Activated naive CD4-positive, alpha-beta T cell treated with anti-CD3 and anti-CD28 coated beads, Interleukin-2, amount 50 U/mL, for 72 hours (primary cell): ENCODE data around the gene MORF4L2. TPM values are rescaled to one million over a fixed set of nuclear protein-coding genes. Genes with fewer than 3 reads are reported as not detected.

Source experiments
- total RNA-seq, 2 donors: library from RNA; stranded (reverse); gene quantifications; one replicate each; pipeline ENCODE4 v1.2.3, GENCODE V29; 2022

Gene MORF4L2
- total RNA-seq, 2 donors from 2014 or later: 214 to 234 TPM

Other genes with a start within 250 kb of the MORF4L2 start
- gene RAB40A, start 167.2 kb downstream of the MORF4L2 start, total RNA-seq: under 1 TPM; 0.14 to 0.68 TPM
- gene TCEAL4, start 101.2 kb downstream of the MORF4L2 start, total RNA-seq: 10 to 100 TPM; 18.5 to 19.0 TPM
- 1 to 10 TPM; 4.8 to 8.7 TPM for gene TCEAL3, start 78.7 kb downstream of the MORF4L2 start, total RNA-seq
- gene TCEAL1, start 57.7 kb downstream of the MORF4L2 start, total RNA-seq: 10 to 100 TPM in 1 of 2 donors, 1 to 10 TPM in 1; 7.4 to 11.4 TPM
- 1 to 10 TPM in 1 of 2 donors, under 1 TPM in 1; 0.49 to 1.0 TPM for gene TMEM31, start 24.2 kb upstream of the MORF4L2 start, total RNA-seq
- not detected for gene PLP1, start 90.1 kb upstream of the MORF4L2 start, total RNA-seq
- under 1 TPM; 0.41 to 0.95 TPM for gene RAB9B, start 145.6 kb upstream of the MORF4L2 start, total RNA-seq